HG03558 (cell line): ENCODE measurements around the gene LONP1.
"Not testable (repeated sequence)": the region's sequence is repeated elsewhere in the genome, so short reads cannot be mapped to it uniquely, and the experiment has no call there.

Source experiments
- ATAC-seq: cut with Tn5 transposase; IDR thresholded peaks from one replicate; pipeline ENCODE4 v1.9.1; 2021; ENCODE audit warnings: moderate number of reproducible peaks; ENCODE audit not compliant: unreplicated experiment; ENCODE audit errors: extremely low read depth

Gene LONP1

GRCh38 chr19:5719961-5720790, at the start of gene LONP1, which contains the start of gene CATSPERD:
LONP1 (minus strand) TSS chr19:5720146; CDS start chr19:5720132, 14 bp downstream.
CATSPERD (plus strand) TSS chr19:5720637; CDS start chr19:5720738, 101 bp downstream.
- ATAC-seq: peak; percentile 65

- no peak for ATAC-seq
These were observed 48.0 kb upstream of the LONP1 start for GRCh38 chr19:5767949-5768348.

- ATAC-seq: no peak
These were observed 45.3 kb upstream of the LONP1 start for GRCh38 chr19:5765220-5765619.

GRCh38 chr19:5762608-5763217, 42.8 kb upstream of the LONP1 start:
- ATAC-seq: no peak

- ATAC-seq: no peak
These were observed 33.8 kb upstream of the LONP1 start for GRCh38 chr19:5753743-5754142.

DNA sequence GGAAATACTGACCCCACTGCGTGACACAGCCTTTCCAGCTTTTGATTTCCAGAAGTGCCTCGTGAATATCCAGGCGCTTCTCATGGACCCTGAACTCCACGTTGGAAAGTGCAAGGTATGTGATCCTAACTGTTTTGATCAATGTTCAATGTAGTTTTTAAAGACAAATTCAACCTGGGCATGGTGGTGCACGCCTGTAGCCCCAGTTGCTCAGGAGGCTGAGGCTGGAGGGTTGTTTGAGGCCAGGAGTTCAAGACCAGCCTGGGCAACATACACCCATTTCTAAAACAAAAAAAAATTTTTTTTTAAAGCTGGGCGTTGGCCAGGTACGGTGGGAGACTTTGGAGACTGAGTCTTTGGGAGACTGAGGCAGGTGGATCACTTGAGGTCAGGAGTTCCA, 31.8 kb upstream of the LONP1 start:
- ATAC-seq: no peak

- no peak for ATAC-seq
These were observed 29.6 kb upstream of the LONP1 start for GRCh38 chr19:5749505-5749904.

- not testable (repeated sequence) for ATAC-seq
These were observed 29.0 kb upstream of the LONP1 start for GRCh38 chr19:5748920-5749319.

DNA sequence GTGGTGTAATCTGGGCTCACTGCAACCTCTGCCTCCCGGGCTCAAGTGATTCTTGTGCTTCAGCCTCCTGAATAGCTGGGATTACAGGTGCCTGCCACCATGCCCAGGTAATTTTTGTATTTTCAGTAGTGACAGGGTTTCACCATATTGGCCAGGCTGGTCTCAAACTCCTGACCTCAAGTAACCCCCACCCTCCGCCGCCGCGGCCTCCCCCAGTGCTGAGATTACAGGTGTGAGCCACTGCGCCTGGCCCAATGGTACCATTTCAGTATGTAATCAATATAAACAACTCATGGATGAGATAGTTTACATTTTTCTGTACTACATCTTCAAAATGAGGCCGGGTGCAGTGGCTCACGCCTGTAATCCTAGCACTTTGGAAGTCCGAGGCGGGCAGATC, 25.1 kb upstream of the LONP1 start:
- ATAC-seq: not testable (repeated sequence)

DNA sequence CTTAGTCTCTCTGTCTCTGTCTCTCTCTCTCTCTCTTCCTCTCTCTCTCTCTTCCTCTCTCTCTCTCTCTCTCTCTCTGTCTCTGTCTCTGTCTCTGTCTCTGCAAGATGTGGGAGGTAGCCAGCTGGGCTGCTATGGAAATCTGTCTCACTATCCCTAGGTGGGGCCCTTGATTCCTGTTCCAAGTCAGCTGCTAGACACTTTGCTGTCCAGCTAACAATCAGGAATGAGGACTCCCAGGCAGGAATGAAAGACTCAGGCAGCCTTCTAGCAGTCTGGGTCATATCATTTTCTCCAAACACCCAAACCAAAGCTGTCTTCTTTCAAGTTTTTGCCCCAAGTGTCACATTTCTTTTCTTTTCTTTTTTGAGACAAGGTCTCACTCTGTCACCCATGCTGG, 23.7 kb upstream of the LONP1 start:
- no peak for ATAC-seq

- no peak for ATAC-seq
These were observed 22.1 kb upstream of the LONP1 start for GRCh38 chr19:5742051-5742450.

- no peak for ATAC-seq
These were observed 18.5 kb upstream of the LONP1 start for GRCh38 chr19:5738423-5738822.

GRCh38 chr19:5733172-5733571, 13.2 kb upstream of the LONP1 start:
- ATAC-seq: not testable (repeated sequence)

DNA sequence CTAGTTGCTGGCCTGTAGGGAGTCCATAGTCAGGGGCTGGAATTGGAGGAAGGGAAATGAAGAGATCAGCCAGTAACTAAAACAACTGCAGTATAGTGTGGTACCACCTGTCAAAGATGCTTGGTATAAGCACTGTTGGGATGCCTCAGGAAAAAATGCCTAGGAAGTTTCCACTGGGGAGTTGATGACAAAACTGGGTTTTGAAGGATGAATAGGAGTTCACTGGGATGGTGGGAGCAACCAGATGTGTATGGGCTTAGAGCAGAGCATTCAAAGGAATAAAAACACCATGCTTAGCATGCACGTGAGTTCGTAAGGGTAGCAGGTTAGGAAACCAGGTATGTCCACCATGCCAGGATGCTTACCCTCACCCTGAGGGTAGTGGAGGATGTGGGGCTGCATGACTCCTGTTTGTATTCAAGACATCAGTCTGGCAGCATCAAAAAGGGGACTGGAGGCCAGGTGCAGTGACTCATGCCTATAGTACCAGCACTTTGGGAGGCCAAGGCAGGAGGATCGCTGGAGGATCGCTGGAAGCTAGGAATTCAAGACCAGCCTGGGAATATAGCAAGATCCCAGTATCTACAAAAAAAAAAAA, 7.6 kb upstream of the LONP1 start:
- ATAC-seq: no peak

GRCh38 chr19:5719274-5719960, 529 bp downstream of the LONP1 start:
- ATAC-seq: no peak

DNA sequence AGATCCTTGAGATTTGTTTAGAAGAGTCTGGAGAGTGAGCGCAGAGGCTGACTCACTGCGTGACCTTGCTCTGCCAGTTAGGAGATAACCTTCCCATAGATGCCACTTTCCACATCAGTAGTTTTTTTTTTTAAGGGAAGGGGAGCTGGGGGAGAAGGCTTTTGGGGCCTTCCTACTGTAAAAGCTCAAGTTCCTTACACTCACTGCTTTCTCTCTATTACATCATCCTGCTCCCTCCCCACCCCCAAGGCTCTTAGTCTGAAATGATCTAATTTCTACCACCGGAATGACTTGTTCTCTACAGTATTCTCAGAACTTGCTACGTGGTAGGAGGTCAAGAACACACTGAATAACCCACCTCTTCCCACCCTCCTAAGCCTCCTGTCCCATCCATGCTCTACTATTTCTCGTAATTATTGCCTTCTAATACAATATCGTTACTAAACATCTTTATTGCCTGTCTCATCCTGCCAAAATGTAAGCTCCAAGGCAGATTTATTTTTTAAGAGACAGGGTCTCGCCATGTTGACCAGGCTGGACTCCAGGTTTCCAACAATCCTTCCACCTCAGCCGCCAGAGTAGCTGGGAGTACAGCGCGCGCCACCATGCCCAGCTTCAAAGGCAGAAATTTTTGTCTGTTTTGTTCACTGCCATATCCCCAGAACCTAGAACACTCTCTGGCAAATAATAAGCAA, 1.2 kb downstream of the LONP1 start:
- no peak for ATAC-seq

DNA sequence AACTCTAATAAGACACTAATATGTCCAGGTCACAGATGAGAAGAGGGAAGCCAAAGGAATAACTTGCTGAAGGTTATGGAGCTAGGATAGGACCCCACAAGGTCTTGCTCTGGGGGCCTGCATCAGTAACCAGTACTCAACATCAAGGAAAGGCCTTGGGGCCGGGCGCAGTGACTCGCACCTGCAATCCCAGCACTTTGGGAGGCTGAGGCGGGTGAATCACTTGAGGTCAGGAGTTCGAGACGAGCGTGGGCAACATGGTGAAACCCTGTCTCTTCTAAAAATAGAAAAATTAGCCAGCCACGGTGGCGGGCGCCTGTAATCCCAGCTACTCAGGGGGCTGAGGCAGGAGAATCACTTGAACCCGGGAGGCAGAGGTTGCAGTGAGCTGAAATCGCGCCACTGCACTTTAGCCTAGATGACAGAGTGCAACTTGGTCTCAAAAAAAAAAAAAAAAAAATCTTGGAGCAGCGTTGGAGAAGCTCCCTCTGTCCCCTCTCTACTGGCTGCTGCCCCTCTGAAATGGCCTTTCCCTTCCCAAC, 1.8 kb downstream of the LONP1 start:
- ATAC-seq: no peak

GRCh38 chr19:5717215-5717935, 2.6 kb downstream of the LONP1 start:
- no peak for ATAC-seq

DNA sequence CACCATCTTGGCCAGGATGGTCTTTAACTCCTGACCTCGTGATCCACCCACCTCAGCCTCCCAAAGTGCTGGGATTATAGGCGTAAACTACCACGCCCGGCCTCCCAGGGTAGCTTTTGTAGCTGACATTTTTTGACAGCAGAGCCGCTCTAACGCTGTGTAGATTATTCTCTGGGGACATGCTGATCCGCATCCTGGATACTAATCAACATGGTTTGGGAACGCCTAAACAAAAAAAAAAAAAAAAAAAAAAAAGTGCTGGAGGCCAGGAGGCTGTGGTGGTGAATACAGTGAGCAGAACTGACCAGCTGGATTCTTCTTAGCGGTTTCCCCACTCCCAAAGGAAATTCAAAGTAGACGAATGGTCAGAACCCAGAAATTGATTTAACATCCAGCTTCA, 5.1 kb downstream of the LONP1 start:
- ATAC-seq: no peak
